Mucosa of rectum (tissue), 2 donors: ENCODE data around the gene DSTN.

Experiments
- H3K27ac ChIP-seq, 2 donors: one replicate each; pipeline ENCODE4 v1.7.0; 2013; ENCODE audit warnings: inconsistent platforms in 2 of 2, low read depth in 2 of 2, low read length in 2 of 2
- H3K27me3 ChIP-seq, 2 donors: one replicate each; pipeline ENCODE4 v1.7.0; 2013; ENCODE audit warnings: low read length in 2 of 2; ENCODE audit not compliant: control insufficient read depth in 2 of 2, insufficient read depth in 2 of 2
- H3K36me3 ChIP-seq, 2 donors: one replicate each; pipeline ENCODE4 v1.7.0; 2013; ENCODE audit warnings: low read length in 2 of 2; ENCODE audit not compliant: control insufficient read depth in 2 of 2, insufficient read depth in 2 of 2
- H3K4me1 ChIP-seq, 2 donors: one replicate each; pipeline ENCODE4 v1.7.0; 2013; ENCODE audit warnings: low read length in 2 of 2, mild to moderate bottlenecking in 1 of 2; ENCODE audit not compliant: control insufficient read depth in 2 of 2, insufficient read depth in 2 of 2
- H3K4me3 ChIP-seq, 2 donors: one replicate each; pipeline ENCODE4 v1.7.0; 2013; ENCODE audit warnings: low read length in 2 of 2
- H3K9ac ChIP-seq, 2 donors: one replicate each; pipeline ENCODE4 v1.7.0; 2013; ENCODE audit warnings: low read length in 2 of 2, low read depth in 1 of 2, mild to moderate bottlenecking in 1 of 2
- H3K9me3 ChIP-seq, 2 donors: one replicate each; pipeline ENCODE4 v1.7.0; 2013; ENCODE audit warnings: low read length in 2 of 2; ENCODE audit not compliant: control insufficient read depth in 2 of 2
- donor health status: healthy.
- donor health status: Normal muscosa, but diverticular disease.

The DSTN gene

DNA sequence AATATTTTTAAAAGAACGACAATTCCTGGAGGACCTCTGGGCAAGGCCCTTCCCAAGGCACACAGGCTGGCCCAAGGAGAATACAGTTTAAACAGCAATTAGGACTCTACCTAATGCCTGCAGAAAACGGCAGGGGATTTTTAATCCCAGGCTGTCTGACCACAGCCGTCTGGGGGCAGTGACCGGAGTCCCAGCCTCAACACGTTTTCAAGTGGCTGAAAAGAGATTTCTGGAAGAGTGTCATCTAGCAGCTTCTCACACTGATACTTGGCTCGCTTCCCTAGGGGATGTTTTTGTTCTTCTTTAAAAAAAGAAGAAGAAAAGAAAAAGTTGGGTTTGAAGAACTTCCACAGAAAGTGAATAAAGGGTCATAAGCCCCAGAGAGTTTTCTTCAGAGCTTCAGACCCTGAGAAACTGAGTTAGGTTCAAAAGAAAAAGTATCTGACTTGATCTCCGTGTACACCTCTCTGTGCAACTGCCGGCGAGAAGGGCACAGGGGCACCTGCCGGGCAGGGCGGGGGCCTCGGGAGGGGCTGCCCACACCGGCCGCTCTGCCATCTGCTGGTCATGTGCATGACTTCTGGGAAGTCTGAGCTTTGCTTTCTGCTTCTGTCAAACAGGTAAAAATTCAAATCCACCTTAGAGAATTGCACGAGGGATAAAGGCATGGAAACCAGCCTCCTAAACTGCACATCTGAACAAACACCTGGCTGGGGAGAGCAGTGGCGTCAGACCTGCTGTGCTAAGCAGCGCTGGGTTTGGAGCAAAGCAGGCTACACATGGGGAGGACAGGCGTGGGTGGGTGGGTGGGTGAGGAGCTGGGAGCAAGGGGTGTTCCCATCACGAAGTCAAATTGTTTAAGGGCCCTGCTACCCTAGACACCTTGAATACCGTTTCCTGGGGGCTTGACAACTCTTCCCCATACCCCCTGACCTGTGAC is 79.2 kb downstream of the DSTN start:
- no peak overlapping the region for H3K4me3 ChIP-seq
- H3K36me3 ChIP-seq = peaks cover 25% of the 10 kb centered on the region in 2 donors
- H3K9me3 ChIP-seq = no peaks in the 10 kb centered on the region
- no peak overlapping the region for H3K9ac ChIP-seq
- H3K4me1 ChIP-seq = peaks cover 53 to 55% of the 10 kb centered on the region in 2 donors
- no peaks in the 10 kb centered on the region for H3K27me3 ChIP-seq
- H3K27ac ChIP-seq = peak overlapping the region in 1 of 2 donors; percentile 6

DNA sequence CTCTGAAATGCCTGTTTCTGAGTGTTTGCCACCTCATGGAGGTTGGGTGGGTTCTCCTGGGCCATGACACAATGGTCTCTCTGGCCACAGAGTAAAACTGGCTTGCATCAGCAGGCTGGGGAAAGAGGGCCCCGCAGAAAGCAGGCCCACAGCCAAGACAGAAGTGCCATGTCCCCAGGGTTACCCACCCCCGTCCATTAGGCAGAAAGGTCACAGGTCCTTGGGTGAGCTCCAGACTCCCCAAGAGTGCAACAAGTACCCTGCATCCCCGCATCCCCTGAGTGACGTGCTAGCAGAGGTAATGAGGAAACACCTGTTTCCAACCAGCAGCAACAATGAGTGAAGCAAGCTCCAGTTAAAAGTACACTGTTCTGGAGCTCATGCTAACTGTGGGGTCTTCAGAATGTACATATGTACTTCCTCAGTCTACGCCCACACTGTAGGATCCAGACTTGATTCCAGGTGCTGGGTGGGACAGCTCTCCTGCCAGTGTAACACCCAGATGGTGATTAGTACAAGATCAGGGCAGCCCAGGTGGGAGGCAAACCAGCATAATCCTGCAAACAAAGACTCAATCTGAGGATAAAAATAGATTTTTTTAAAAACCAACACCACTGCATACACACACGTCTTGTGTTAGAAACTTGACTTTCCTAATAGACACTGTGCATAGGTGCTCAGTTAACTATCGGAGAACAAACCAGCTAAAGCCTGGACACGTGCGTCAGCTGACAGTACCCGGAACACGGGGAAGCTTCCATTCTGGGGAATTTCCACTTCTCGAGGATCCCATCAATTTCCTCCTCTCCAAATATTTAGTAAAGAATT is 80.6 kb downstream of the DSTN start:
- Histone ChIP-seq H3K36me3 (peaks cover 32 to 34% of the 10 kb centered on the region in 2 donors), H3K4me1 (peaks cover 44 to 48% of the 10 kb centered on the region in 2 donors), H3K9me3 (no peaks in the 10 kb centered on the region), H3K27me3 (no peaks in the 10 kb centered on the region), H3K9ac (peak overlapping the region in 1 of 2 donors; percentile 34), H3K4me3 (no peak overlapping the region), H3K27ac (peak overlapping the region in 1 of 2 donors; percentile 23)

- no peak overlapping the region for H3K27ac ChIP-seq
- no peak overlapping the region for H3K9ac ChIP-seq
- no peak overlapping the region for H3K4me3 ChIP-seq
- H3K9me3 ChIP-seq = no peaks in the 10 kb centered on the region
- peaks cover 35 to 41% of the 10 kb centered on the region in 2 donors for H3K36me3 ChIP-seq
- H3K4me1 ChIP-seq = peaks cover 39 to 47% of the 10 kb centered on the region in 2 donors
- no peaks in the 10 kb centered on the region for H3K27me3 ChIP-seq
Observed at GRCh38 chr20:17651129-17651759, 81.4 kb downstream of the DSTN start.

- Histone ChIP-seq H3K4me1 (peaks cover 33 to 44% of the 10 kb centered on the region in 2 donors), H3K36me3 (peaks cover 40 to 46% of the 10 kb centered on the region in 2 donors), H3K27ac (no peak overlapping the region), H3K9ac (no peak overlapping the region), H3K9me3 (no peaks in the 10 kb centered on the region), H3K4me3 (no peak overlapping the region), H3K27me3 (no peaks in the 10 kb centered on the region)
Observed at GRCh38 chr20:17651760-17652388, 82.0 kb downstream of the DSTN start.

DNA sequence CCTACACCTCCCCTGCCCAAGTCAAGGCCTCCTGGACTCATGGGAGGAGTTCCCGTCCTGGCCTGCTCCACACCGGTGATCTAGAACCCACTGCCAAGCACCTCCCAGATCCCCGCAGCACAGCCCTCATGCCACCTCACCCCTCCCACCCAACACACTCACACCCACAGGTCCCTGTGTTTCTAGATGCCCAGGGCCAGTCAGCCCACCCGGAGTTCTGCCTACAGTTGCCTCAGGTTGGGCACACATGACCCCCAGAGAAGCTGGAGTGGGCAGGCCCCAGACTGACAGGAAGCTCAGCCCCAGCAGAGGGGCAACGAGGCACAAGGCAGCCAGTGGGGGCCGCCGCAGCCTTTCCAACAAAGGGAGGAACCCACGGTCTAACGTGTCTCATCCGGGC is 82.5 kb downstream of the DSTN start:
- Histone ChIP-seq H3K4me3 (no peak overlapping the region), H3K9ac (no peak overlapping the region), H3K36me3 (peaks cover 44 to 51% of the 10 kb centered on the region in 2 donors), H3K27me3 (no peaks in the 10 kb centered on the region), H3K9me3 (no peaks in the 10 kb centered on the region), H3K27ac (no peak overlapping the region), H3K4me1 (peaks cover 28 to 38% of the 10 kb centered on the region in 2 donors)

DNA sequence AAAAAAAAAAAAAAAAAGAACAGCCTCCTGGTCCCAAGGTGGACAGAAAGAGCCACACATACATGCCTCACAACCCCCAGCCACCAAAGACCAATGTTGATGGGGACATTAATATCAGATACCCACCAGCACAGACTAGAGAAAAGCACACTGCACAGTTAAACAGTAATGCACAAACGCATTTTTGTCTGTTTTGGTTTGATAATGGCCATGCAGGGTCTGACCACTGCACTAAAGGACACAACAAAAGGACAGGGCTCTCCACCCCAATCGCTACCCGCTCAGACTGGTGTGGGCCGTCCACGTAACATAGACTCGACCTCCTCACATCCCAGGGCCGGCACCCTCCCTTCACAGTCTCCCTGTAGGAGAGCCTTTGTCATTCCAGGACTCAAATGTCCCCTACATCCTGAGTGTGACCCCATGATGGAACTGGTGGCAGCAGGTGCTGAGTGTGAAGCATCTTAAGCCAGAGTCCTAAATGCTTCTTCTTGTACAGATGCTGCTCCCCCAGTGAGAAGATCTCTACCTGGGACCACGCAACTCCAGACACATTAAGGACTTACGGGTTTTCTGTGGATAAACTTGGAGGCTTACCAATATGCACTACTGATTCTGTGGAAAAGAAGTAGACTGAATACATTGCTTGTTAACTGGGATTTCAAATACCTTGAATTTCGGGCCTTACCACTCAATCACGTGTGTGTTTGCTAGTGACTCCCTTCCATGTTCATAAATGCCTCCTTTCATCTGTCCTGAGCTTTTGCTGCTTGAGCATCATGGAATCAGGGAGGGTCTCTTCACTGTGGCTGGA is 84.2 kb downstream of the DSTN start:
- no peak overlapping the region for H3K9ac ChIP-seq
- H3K27ac ChIP-seq = no peak overlapping the region
- H3K36me3 ChIP-seq = peaks cover 57 to 64% of the 10 kb centered on the region in 2 donors
- H3K27me3 ChIP-seq = no peaks in the 10 kb centered on the region
- H3K9me3 ChIP-seq = no peaks in the 10 kb centered on the region
- H3K4me3 ChIP-seq = no peak overlapping the region
- H3K4me1 ChIP-seq = peaks cover 18 to 26% of the 10 kb centered on the region in 2 donors

DNA sequence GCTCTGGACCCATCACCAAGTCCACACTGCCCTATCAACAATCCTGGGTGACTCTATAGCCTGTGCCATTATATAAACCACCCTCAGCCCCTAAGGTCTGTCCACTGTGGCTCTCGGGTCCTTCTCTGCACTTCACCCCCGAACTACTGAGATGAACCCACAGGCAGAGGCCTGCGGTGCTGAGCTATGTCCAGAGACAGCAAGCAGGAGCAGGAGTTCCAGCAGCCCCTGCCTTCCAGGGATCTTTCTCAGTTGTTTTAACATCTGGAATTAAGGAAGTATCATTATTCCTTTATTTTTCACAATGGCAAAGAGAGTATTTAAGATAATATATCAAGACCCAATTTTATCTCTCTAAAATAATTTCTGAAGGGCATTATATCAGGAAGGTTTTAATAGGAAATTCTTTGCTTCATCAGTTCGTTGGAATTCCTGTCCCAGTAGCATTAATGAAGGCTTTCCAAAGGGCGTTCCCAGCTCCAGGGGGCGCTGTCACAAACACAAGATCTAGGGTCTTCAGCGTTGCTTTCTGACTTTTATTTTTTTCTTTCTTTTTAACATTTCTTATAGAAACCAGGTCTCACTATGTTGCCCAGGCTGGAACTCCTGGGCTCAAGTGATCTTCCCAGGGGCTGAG is 84.9 kb downstream of the DSTN start:
- peaks cover 13 to 20% of the 10 kb centered on the region in 2 donors for H3K4me1 ChIP-seq
- peaks cover 58 to 66% of the 10 kb centered on the region in 2 donors for H3K36me3 ChIP-seq
- H3K4me3 ChIP-seq = no peak overlapping the region
- no peak overlapping the region for H3K27ac ChIP-seq
- H3K27me3 ChIP-seq = no peaks in the 10 kb centered on the region
- H3K9ac ChIP-seq = no peak overlapping the region
- no peaks in the 10 kb centered on the region for H3K9me3 ChIP-seq

DNA sequence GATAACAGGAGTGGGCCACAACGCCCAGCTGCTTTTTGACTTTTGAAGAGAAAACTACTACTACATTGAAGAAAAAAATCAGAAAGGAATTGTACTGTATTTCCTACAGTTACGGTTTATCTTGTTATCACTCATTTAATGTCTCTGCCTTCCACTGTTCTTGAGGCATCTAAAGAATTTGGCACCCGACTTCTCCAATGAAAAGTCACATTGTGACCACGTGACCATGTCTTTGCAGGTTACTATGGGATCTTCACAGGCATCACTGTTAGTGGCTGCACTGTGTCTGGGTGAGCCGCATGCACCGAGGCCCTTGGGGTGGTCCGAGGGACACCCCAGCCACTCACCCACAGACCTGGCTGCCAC is 85.4 kb downstream of the DSTN start:
- peaks cover 58 to 69% of the 10 kb centered on the region in 2 donors for H3K36me3 ChIP-seq

More for the DNA sequence above, 85.4 kb downstream of the DSTN start:
- H3K27ac ChIP-seq = no peak overlapping the region
- H3K9me3 ChIP-seq = no peaks in the 10 kb centered on the region
- no peak overlapping the region for H3K4me3 ChIP-seq
- no peak overlapping the region for H3K9ac ChIP-seq
- H3K4me1 ChIP-seq = peaks cover 9 to 18% of the 10 kb centered on the region in 2 donors
- H3K27me3 ChIP-seq = no peaks in the 10 kb centered on the region
